ENCODE results near the gene MACO1.
A peak's percentile ranks its signal among the peaks of the same experiment; 100 is the strongest.

The MACO1 gene

DNA sequence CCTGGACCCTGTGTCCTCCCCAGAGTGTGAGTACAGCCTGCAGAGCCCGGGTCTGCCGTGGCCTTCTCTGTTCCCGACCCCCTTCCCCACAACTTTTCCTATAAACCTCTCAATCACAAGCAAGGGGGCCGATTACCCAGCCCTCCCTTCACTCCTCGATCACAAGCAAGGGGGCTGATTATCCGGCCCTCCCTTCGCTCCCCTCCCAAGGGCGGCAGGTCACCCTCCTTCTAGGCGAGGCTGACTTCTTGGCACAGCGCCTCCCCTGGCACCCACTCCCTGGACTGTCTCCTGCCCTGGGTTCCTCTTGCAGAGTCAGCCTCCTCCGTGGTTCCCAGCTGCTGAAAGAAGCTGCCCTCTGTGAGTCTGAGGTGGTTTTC is 100.4 kb downstream of the MACO1 start:
- Histone ChIP-seq H3K79me2 (ENCODE audit: insufficient read depth, low read length) (no peaks in the 10 kb centered on the region), H3K27ac (ENCODE audit: low read depth, low read length, poor library complexity, severe bottlenecking) (no peak overlapping the region), H3K36me3 (ENCODE audit: insufficient read depth, low read length) (no peaks in the 10 kb centered on the region), H3K4me3 (ENCODE audit: low read depth, low read length, poor library complexity, severe bottlenecking) (no peak overlapping the region), H3K9ac (ENCODE audit: low read length) (no peak overlapping the region), H3K27me3 (ENCODE audit: insufficient read depth, low read length) (no peaks in the 10 kb centered on the region), H3K4me2 (ENCODE audit: low read length) (no peak overlapping the region), H2AFZ (ENCODE audit: low read length) (no peak overlapping the region), H3F3A (ENCODE audit: insufficient read depth, low read length) (no peaks in the 10 kb centered on the region), H3K9me2 (ENCODE audit: low read depth, low read length) (no peaks in the 10 kb centered on the region), H4K20me1 (ENCODE audit: insufficient read depth, low read length) (no peaks in the 10 kb centered on the region), H3K4me1 (ENCODE audit: insufficient read depth, low read length, severe bottlenecking) (no peaks in the 10 kb centered on the region), H3K9me3 (ENCODE audit: low read length) (no peaks in the 10 kb centered on the region)
- TF ChIP-seq, protein P1, sequence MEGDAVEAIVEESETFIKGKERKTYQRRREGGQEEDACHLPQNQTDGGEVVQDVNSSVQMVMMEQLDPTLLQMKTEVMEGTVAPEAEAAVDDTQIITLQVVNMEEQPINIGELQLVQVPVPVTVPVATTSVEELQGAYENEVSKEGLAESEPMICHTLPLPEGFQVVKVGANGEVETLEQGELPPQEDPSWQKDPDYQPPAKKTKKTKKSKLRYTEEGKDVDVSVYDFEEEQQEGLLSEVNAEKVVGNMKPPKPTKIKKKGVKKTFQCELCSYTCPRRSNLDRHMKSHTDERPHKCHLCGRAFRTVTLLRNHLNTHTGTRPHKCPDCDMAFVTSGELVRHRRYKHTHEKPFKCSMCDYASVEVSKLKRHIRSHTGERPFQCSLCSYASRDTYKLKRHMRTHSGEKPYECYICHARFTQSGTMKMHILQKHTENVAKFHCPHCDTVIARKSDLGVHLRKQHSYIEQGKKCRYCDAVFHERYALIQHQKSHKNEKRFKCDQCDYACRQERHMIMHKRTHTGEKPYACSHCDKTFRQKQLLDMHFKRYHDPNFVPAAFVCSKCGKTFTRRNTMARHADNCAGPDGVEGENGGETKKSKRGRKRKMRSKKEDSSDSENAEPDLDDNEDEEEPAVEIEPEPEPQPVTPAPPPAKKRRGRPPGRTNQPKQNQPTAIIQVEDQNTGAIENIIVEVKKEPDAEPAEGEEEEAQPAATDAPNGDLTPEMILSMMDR (IDR thresholded peaks at IDR 0.05; ENCODE audit: low read length), result no peak
- no peak for TF ChIP-seq EZH2 (IDR thresholded peaks at IDR 0.05; ENCODE audit: borderline replicate concordance, low read length)

DNA sequence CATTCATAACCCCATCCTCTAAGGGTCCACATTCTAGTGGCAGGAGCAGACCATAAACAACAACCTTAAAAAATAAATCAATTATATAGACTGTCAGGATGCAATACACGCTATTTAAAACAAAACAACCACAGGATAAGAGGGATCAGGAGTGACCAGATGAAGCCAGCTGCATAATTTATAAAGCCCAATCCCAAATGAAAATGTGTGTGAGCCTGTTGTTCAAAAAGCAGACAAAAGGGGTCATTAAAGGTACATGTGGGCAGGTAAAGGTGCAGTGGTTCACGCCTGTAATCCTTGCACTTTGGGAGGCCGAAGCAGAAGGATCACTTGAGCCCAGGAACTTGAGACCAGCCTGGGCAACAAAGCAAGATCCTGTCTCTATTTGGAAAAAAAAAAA is 102.3 kb downstream of the MACO1 start:
- no peaks in the 10 kb centered on the region for H4K20me1 ChIP-seq (ENCODE audit: insufficient read depth, low read length)
- no peak for TF ChIP-seq EZH2 (IDR thresholded peaks at IDR 0.05; ENCODE audit: borderline replicate concordance, low read length)
- TF ChIP-seq, protein P1 (IDR thresholded peaks at IDR 0.05; ENCODE audit: low read length), result peak; percentile 13; the same call in 1 of the 2 replicates
- H3K9me3 ChIP-seq (ENCODE audit: low read length), result no peaks in the 10 kb centered on the region
- H3K27me3 ChIP-seq (ENCODE audit: insufficient read depth, low read length), result no peaks in the 10 kb centered on the region
- no peak overlapping the region for H2AFZ ChIP-seq (ENCODE audit: low read length)
- no peaks in the 10 kb centered on the region for H3K4me1 ChIP-seq (ENCODE audit: insufficient read depth, low read length, severe bottlenecking)
- no peaks in the 10 kb centered on the region for H3F3A ChIP-seq (ENCODE audit: insufficient read depth, low read length)
- H3K36me3 ChIP-seq (ENCODE audit: insufficient read depth, low read length), result no peaks in the 10 kb centered on the region
- H3K4me3 ChIP-seq (ENCODE audit: low read depth, low read length, poor library complexity, severe bottlenecking), result no peak overlapping the region
- H3K79me2 ChIP-seq (ENCODE audit: insufficient read depth, low read length), result no peaks in the 10 kb centered on the region
- no peak overlapping the region for H3K9ac ChIP-seq (ENCODE audit: low read length)
- H3K9me2 ChIP-seq (ENCODE audit: low read depth, low read length), result no peaks in the 10 kb centered on the region
- no peak overlapping the region for H3K27ac ChIP-seq (ENCODE audit: low read depth, low read length, poor library complexity, severe bottlenecking)
- no peak overlapping the region for H3K4me2 ChIP-seq (ENCODE audit: low read length)

DNA sequence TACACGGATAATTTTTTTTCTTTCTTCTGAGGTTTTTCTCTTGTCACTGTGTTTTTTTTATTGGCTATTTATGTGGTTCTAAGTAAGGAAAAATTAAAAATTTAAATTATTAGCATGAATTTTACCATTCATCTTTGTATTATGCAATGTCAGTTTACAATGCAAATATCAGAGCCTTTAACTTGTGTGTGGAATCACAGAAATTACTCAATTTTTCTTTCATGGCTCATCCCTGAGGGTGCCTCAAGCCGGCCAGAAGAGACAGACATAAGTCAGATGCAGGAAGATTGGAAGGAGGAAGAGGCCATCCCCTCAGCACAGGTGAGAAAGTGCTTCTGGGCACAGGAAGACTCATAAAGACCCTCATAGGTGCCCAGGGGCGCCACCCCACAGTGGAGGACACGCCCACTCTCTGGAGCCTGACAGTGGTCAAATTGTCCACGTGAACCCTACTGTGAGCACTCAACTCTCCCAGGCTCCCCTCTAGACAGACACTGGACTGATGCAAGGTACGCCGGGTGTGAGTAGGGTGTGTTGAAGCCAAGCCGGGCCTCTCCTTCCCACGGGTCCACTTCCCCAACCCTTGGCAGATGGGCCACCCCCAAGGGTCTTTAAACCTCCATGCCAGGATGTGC is 103.2 kb downstream of the MACO1 start:
- H3K4me2 ChIP-seq (ENCODE audit: low read length), result no peak overlapping the region
- H4K20me1 ChIP-seq (ENCODE audit: insufficient read depth, low read length), result no peaks in the 10 kb centered on the region
- no peaks in the 10 kb centered on the region for H3K27me3 ChIP-seq (ENCODE audit: insufficient read depth, low read length)
- H3K36me3 ChIP-seq (ENCODE audit: insufficient read depth, low read length), result no peaks in the 10 kb centered on the region
- H3F3A ChIP-seq (ENCODE audit: insufficient read depth, low read length), result no peaks in the 10 kb centered on the region
- no peak overlapping the region for H3K9ac ChIP-seq (ENCODE audit: low read length)
- no peak overlapping the region for H3K27ac ChIP-seq (ENCODE audit: low read depth, low read length, poor library complexity, severe bottlenecking)
- H3K79me2 ChIP-seq (ENCODE audit: insufficient read depth, low read length), result no peaks in the 10 kb centered on the region
- no peaks in the 10 kb centered on the region for H3K4me1 ChIP-seq (ENCODE audit: insufficient read depth, low read length, severe bottlenecking)
- H3K9me3 ChIP-seq (ENCODE audit: low read length), result no peaks in the 10 kb centered on the region
- no peak overlapping the region for H3K4me3 ChIP-seq (ENCODE audit: low read depth, low read length, poor library complexity, severe bottlenecking)
- no peak overlapping the region for H2AFZ ChIP-seq (ENCODE audit: low read length)
- no peaks in the 10 kb centered on the region for H3K9me2 ChIP-seq (ENCODE audit: low read depth, low read length)
- TF ChIP-seq, protein P1 (IDR thresholded peaks at IDR 0.05; ENCODE audit: low read length), result no peak
- TF ChIP-seq EZH2 (IDR thresholded peaks at IDR 0.05; ENCODE audit: borderline replicate concordance, low read length), result no peak
